ENCODE data around the gene HCRT.

The HCRT gene

GRCh38 chr17:42136654-42137051 is 48.6 kb downstream of the HCRT start:
- no peak for DNase-seq

- no peak for DNase-seq
Measured at GRCh38 chr17:42135664-42136653, 49.3 kb downstream of the HCRT start.

- no peak for DNase-seq
Measured at GRCh38 chr17:42135151-42135550, 50.1 kb downstream of the HCRT start.

Data from 8988T (cell line).